NCI-H460 (cell line): ENCODE data around the gene PTPRD. TPM values are rescaled to one million over a fixed set of nuclear protein-coding genes. Genes with fewer than 3 reads are reported as not detected.
A peak's percentile ranks its signal among the peaks of the same experiment; 100 is the strongest.

Experiments used
- DNase-seq: peaks from one replicate; pipeline ENCODE4 v3.0.0-alpha.2; 2016; ENCODE audit warnings: low read depth; ENCODE audit errors: extremely low read depth
- total RNA-seq: library from RNA; depleted of rRNA; stranded (reverse); fragments of >200 nt; shearing (Covaris generic); gene quantifications from 2 replicates; pipeline ENCODE4 v1.2.3, GENCODE V29; 2014

Gene PTPRD
- total RNA-seq, 1 experiment from 2014 or later = 45.3 TPM

DNA sequence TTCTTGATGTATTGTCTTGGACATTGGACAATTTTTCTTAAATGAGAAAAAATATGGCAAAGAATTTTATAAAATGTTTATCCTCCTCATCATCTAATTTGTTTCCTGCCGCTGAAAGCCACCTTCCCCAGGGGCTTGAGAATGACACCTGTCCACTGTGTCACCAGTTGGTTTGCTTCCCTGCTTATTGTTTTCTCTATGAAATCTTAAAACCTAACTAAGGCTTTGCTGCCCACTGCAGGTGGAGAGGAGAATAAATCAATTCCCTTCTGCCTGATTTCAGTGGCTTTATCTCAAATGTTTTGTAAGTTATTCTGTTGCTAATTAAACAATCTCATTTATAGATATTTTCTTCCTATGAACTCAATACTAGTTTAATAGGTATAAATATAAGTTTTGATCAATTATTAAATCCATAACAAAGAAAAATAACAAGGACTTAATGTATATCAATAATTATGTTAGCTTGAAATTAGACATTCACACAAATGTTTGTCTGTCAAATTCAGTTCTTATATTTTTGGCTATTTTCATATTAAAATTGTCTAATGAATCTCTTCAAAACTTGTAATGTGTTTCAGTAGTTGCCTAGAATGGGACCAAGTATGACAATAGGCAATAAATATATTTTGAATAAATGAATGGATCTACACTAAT, 822.5 kb downstream of the PTPRD start:
- DNase-seq = peak; percentile 46

DNA sequence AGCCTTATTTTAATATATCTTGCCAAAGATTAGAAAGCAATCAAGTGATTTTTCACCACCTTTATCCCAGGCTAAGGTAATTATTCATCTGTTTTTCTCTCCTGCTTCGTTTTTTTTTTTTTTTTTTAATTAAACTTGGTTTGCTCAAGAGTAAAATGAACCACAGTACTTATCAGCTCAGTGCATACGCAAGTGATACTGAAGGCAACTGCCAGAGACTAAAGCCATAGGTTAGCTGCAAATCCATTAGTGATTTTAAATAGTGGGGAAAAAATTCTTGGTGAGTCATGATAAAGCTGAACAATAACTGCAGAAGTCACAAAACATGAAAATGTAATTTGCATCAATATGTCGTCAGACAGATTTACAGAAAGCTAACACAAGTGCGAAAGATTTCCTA, 829.1 kb downstream of the PTPRD start:
- DNase-seq = no peak

DNA sequence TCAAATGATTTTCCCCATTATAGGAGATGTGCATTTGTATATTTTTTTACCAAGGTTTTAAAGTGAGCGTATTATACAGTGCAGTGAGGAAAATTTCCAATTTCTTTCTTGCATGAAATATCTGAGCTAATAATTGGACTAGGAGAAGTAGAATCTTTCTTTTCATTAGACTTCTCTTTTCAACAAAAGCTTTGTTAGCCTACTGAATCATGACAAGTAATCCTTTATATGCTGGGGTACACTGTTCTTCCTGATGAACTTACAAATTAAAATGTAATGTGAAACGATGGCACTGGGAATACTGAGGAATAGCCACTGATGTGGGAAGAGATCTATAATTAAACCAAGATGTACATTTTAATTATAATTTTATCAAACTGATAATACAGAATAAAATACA, 829.6 kb downstream of the PTPRD start:
- no peak for DNase-seq

DNA sequence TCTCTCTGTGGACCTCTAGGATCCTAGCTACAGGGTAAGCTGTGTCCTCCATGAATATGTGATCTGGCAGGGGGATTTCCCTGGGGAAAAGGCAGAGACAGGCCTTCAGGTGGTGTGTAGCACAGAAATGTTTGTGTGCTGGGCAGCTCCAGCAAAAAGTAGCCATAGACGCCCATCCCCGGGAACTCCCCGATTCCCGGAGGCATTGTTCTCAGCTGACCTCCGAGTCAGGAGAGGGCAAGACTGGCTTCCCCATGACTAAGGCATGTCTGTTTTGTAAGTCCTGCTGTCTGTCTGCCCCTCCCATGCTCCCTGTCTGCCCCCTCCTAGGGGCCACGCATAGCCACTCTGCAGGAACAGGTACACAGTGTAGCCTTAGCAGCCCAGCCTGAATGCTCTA, 834.5 kb downstream of the PTPRD start:
- DNase-seq = no peak

- DNase-seq = no peak
Measured at GRCh38 chr9:9774471-9774870, 838.3 kb downstream of the PTPRD start.

DNA sequence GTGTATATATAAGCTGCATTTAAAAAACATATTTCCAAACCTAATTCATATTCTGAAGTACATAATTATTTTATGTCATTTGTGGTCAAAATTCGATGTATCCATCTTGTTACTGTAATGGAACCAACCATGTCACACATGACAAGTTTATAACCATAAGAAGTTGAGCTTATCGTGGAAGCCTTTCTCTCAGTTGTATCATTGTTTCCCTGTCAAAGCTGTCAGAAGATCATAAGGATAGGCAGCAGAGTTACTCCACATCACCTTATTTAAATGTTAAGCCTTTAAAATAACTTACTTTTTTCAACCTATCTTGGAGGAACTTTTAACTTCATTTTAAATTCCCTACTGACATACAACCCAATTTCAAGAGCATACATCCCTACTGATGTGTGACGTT, 841.5 kb downstream of the PTPRD start:
- no peak for DNase-seq

- DNase-seq = no peak
Measured at GRCh38 chr9:9764821-9765220, 848.0 kb downstream of the PTPRD start.

DNA sequence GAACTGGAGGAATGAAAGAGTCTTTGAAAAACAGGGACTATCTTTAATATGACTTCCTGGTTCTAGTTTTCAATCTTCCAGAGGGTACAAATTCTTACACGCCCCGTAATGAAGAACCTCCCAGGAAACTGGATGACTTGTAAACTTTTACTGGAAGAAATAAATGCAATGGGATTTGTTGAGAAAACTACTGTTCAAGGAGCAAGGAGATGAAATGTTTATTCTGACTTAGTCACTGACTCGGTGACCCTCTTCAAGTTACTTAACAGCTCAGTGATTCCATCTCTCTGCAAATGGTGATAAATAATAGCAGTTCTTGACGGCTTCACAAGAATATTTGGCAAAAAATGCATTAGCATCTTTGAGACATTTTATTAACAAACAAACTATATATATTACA, 858.6 kb downstream of the PTPRD start:
- no peak for DNase-seq

GRCh38 chr9:9753266-9753665, 859.5 kb downstream of the PTPRD start:
- DNase-seq = no peak

GRCh38 chr9:9752722-9753121, 860.1 kb downstream of the PTPRD start:
- DNase-seq = no peak

GRCh38 chr9:9751996-9752395, 860.8 kb downstream of the PTPRD start:
- DNase-seq = no peak

- DNase-seq = no peak
Measured at GRCh38 chr9:9750719-9751118, 862.1 kb downstream of the PTPRD start.

- DNase-seq = no peak
Measured at GRCh38 chr9:9749591-9749990, 863.2 kb downstream of the PTPRD start.

DNA sequence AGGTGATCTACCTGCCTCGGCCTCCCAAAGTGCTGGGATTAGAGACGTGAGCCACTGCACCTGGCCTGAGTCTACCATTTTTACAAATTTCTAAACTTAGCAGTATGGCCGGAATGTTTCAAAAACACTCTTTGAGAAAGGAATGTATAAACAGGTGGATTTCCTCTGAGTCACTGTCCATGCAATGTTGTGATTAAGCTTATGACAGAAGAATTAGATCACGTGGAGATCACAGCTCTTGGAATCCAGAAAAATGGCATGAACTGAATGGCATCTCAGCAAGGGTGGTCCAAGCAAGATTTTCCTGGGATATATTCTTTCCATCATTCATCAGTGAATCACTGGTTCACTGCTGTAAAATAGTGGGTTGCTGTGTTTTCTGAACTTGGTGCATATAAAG, 865.0 kb downstream of the PTPRD start:
- DNase-seq = no peak

DNA sequence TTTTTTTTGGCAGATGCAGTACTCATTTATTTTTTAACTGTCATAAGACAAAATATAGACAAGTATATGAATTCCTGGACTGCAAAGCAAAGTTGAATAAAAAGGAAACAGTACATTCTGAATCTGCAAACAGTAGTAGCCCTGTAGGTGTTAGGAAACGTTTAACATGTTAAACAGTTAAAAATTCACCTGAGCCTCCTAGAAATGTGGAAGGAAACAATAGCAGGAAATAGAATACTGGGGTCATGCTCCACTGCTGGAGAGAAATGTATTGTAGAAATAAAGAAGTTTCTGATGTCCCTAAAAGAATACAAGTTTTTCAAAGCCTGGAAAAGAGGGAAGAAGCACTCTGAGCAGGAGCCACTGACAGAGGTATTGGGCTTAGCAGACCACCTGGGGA, 866.0 kb downstream of the PTPRD start:
- no peak for DNase-seq

DNA sequence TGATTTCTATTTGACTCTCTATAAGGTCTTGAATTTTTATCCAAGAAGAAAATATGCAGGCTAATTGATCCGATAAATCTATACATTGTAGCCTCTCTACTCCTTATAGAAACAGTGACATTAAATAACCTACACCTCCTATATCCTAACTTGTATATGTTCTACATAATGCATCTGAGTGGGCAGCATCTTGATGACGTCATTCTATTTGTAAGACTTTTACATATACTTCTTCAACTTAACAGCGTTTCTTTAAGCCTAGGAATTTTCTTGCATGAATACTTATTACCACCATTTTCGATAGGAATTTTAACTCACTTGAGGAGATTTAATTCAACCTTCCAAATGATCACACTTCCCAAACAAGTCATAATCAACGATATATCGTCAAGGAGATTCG, 869.0 kb downstream of the PTPRD start:
- no peak for DNase-seq

DNA sequence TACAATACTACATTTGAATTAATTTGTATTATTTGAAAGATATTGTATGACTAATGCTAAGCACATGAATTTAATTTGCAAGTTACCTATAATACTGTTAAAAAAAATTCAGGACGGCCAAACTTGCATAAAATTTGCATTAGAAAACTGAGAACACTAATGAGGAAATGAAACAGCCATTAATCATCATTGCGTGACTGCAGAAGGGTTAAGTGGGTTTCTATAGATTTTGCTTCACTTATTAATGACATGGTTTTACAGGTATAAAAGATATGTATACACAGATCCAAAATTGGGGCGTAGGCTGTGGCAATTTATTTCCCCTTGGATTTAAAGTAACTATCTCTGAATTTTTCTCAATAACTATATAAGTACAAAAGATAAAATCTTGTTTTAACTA, 882.6 kb downstream of the PTPRD start:
- DNase-seq = no peak

GRCh38 chr9:9729082-9729481, 883.7 kb downstream of the PTPRD start:
- DNase-seq = no peak

DNA sequence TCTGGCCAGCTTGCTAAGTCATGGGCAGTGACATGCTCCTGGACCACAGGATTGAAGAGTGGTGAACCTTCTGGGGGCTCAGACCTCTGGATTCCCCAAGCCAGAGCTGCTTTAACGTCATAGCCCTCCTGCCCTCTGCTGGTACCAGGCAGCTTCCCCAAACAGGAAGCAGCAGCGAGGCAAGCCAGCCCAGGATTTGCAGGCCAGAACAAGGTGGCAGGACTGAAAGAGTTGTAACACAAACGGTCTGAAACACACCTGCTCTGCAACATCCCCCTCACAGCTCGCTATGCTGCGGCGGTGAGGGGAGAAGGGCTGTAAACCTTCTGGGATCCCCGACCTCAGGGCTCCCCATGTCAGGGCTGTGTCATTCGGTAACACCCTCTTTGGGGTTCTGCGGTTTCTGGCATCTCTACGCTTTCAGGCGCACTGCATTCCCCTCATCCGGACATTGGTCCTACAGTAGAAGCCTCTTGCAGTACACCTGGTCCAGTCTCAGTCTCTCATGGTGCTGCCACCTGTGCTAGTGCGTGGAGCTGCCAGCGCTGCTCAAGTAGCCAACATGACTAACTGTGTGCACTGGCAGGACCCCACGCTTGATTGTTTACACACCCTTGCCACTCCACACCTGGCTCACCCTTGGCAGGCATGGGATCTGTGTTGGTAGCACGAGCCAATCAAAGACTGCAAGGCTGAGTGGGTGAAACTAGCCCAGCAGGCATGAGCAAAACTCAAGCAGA, 893.3 kb downstream of the PTPRD start:
- no peak for DNase-seq

- DNase-seq = no peak
Measured at GRCh38 chr9:9718691-9719090, 894.1 kb downstream of the PTPRD start.

DNA sequence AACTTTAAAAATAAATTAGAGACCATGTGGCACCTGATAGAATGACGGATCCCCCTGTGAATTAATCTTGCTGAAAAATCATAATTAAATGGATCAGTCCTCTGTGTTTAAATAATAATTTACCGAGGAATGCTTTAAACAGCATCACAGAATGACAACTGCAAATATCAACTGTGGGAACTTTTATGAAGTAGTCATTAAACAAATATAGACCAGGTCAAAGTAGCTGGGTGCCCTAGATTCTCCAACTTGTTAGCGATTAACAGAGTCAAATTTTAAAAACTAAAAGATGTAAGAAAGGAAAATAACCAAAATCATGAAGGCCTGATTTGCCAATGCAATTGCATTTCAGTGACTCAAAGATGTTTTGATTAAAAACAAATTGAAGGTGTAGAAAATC, 933.4 kb downstream of the PTPRD start:
- no peak for DNase-seq

- DNase-seq = no peak
Measured at GRCh38 chr9:9674461-9674860, 938.3 kb downstream of the PTPRD start.

- DNase-seq = no peak
Measured at GRCh38 chr9:9670454-9670853, 942.3 kb downstream of the PTPRD start.
